PFSK-1 (cell line): ENCODE data around the gene SERGEF.

Experiments
- FOXP2 ChIP-seq: optimal IDR thresholded peaks from 2 replicates; pipeline ENCODE3; 2011; ENCODE audit warnings: borderline replicate concordance, control low read depth, inconsistent platforms; ENCODE audit not compliant: insufficient read depth; ENCODE audit errors: extremely low read length, extremely low read depth
- POLR2AphosphoS5 ChIP-seq: IDR thresholded peaks from 2 replicates; pipeline ENCODE4 v1.6.1; 2012; ENCODE audit warnings: low read depth, mild to moderate bottlenecking, control low read depth, low read length, moderate library complexity
- REST ChIP-seq, 2 experiments: IDR thresholded peaks; 2 replicates each; pipeline versions ENCODE4 v1.6.1 to v1.8.0; 2011 to 2012; ENCODE audit warnings: low read depth in 2 of 2, low read length in 2 of 2, control low read depth in 1 of 2, inconsistent platforms in 1 of 2, mild to moderate bottlenecking in 1 of 2, moderate library complexity in 1 of 2; ENCODE audit not compliant: insufficient read depth in 1 of 2
- SIN3A ChIP-seq: IDR thresholded peaks from 2 replicates; pipeline ENCODE4 v1.6.1; 2012; ENCODE audit warnings: mild to moderate bottlenecking, low read length, moderate library complexity, borderline replicate concordance; ENCODE audit not compliant: insufficient read depth
- TAF1 ChIP-seq: IDR thresholded peaks from 2 replicates; pipeline ENCODE4 v1.6.1; 2012; ENCODE audit warnings: low read length, control low read depth, borderline replicate concordance; ENCODE audit not compliant: insufficient read depth

Gene SERGEF

GRCh38 chr11:18050848-18051247, 38.0 kb upstream of the SERGEF start:
- no peak for TF ChIP-seq FOXP2
- TF ChIP-seq REST (IDR thresholded peaks at IDR 0.05; ENCODE audit: insufficient read depth in 1 of 2, low read depth in 2 of 2, low read length in 2 of 2), result no peak
- no peak for TF ChIP-seq TAF1
- TF ChIP-seq POLR2AphosphoS5, result no peak
- TF ChIP-seq SIN3A, result no peak

GRCh38 chr11:18046116-18046777, 33.4 kb upstream of the SERGEF start, which contains the start of gene TPH1:
TPH1 (minus strand) TSS chr11:18046269; CDS start chr11:18040762, 5,507 bp downstream.
- TF ChIP-seq POLR2AphosphoS5 (no peak), REST (IDR thresholded peaks at IDR 0.05; ENCODE audit: insufficient read depth in 1 of 2, low read depth in 2 of 2, low read length in 2 of 2) (no peak), SIN3A (no peak), FOXP2 (no peak), TAF1 (no peak)

- TF ChIP-seq TAF1 (no peak), FOXP2 (no peak), REST (IDR thresholded peaks at IDR 0.05; ENCODE audit: insufficient read depth in 1 of 2, low read depth in 2 of 2, low read length in 2 of 2) (no peak), SIN3A (no peak), POLR2AphosphoS5 (no peak)
These were observed 23.6 kb upstream of the SERGEF start for GRCh38 chr11:18036456-18036855.

- TF ChIP-seq POLR2AphosphoS5 (no peak), SIN3A (no peak), TAF1 (no peak), FOXP2 (no peak), REST (IDR thresholded peaks at IDR 0.05; ENCODE audit: insufficient read depth in 1 of 2, low read depth in 2 of 2, low read length in 2 of 2) (no peak)
These were observed 14.6 kb upstream of the SERGEF start for GRCh38 chr11:18027475-18027874.
